Keratinocyte (primary cell): ENCODE measurements around the gene TPMT. TPM values are rescaled to one million over a fixed set of nuclear protein-coding genes. Genes with fewer than 3 reads are reported as not detected.

Experiments used
- DNase-seq: peaks from one replicate; pipeline ENCODE4 v3.0.0-alpha.2; 2011; ENCODE audit warnings: low read depth, missing footprints, low spot score
- FAIRE-seq: peaks from 2 replicates; lab custom pipeline; 2011; peaks lifted over from hg19 to GRCh38; lab: Jason Lieb, UNC
- H2AFZ ChIP-seq: 2 replicates; pipeline ENCODE4 v1.6.0; 2012; ENCODE audit warnings: low read length, control low read depth, inconsistent platforms; ENCODE audit not compliant: control insufficient read depth
- H3K27ac ChIP-seq: 2 replicates; pipeline ENCODE4 v1.5.1; 2011; ENCODE audit warnings: low read length; ENCODE audit not compliant: control insufficient read depth, insufficient read depth
- H3K27me3 ChIP-seq: 3 replicates; pipeline ENCODE4 v1.6.0; 2011; ENCODE audit warnings: low read length; ENCODE audit not compliant: control insufficient read depth, insufficient read depth; ENCODE audit errors: extremely low read depth
- H3K36me3 ChIP-seq, 2 experiments: 2 replicates in 1 of 2; 3 replicates in 1 of 2; pipeline ENCODE4 v1.5.1; 2011; ENCODE audit warnings: low read length in 2 of 2, mild to moderate bottlenecking in 1 of 2; ENCODE audit not compliant: control insufficient read depth in 2 of 2, insufficient read depth in 2 of 2; ENCODE audit errors: extremely low read depth in 1 of 2
- H3K4me1 ChIP-seq: 3 replicates; pipeline ENCODE4 v1.5.1; 2011; ENCODE audit warnings: low read length; ENCODE audit not compliant: control insufficient read depth, insufficient read depth; ENCODE audit errors: extremely low read depth
- H3K4me2 ChIP-seq: 3 replicates; pipeline ENCODE4 v1.6.0; 2011; ENCODE audit warnings: low read depth, low read length; ENCODE audit not compliant: control insufficient read depth, insufficient read depth; ENCODE audit errors: extremely low read depth
- H3K4me3 ChIP-seq, 3 experiments: fragments of 200-600 bp in 1 of 3; sonication (generic) in 1 of 3; 2 replicates in 2 of 3; 3 replicates in 1 of 3; pipeline ENCODE4 v1.5.1; 2011 to 2016; ENCODE audit warnings: low read length in 3 of 3, mild to moderate bottlenecking in 3 of 3, control low read depth in 2 of 3, inconsistent platforms in 1 of 3, low read depth in 1 of 3, mixed read lengths in 1 of 3, mixed run types in 1 of 3, moderate library complexity in 1 of 3; ENCODE audit not compliant: control insufficient read depth in 2 of 3, insufficient read depth in 2 of 3; ENCODE audit errors: extremely low read depth in 1 of 3
- H3K79me2 ChIP-seq: 2 replicates; pipeline ENCODE4 v1.6.0; 2012; ENCODE audit warnings: low read length; ENCODE audit not compliant: control insufficient read depth, insufficient read depth
- H3K9ac ChIP-seq: 3 replicates; pipeline ENCODE4 v1.6.0; 2011; ENCODE audit warnings: low read length; ENCODE audit not compliant: control insufficient read depth, insufficient read depth; ENCODE audit errors: extremely low read depth
- H3K9me1 ChIP-seq: 3 replicates; pipeline ENCODE4 v1.6.0; 2011; ENCODE audit warnings: low read length; ENCODE audit not compliant: control insufficient read depth, insufficient read depth; ENCODE audit errors: extremely low read depth
- H3K9me3 ChIP-seq: 2 replicates; pipeline ENCODE4 v1.5.1; 2012; ENCODE audit warnings: low read depth, low read length; ENCODE audit not compliant: control insufficient read depth
- H4K20me1 ChIP-seq: 3 replicates; pipeline ENCODE4 v1.6.0; 2011; ENCODE audit warnings: low read length; ENCODE audit not compliant: control insufficient read depth, insufficient read depth; ENCODE audit errors: extremely low read depth
- CTCF ChIP-seq, 3 experiments: IDR thresholded peaks in 1 of 3; conservative IDR thresholded peaks in 1 of 3; optimal IDR thresholded peaks in 1 of 3; 2 replicates in 2 of 3; 3 replicates in 1 of 3; pipeline versions ENCODE3 to v1.5.1; 2011; ENCODE audit warnings: low read length in 3 of 3, mild to moderate bottlenecking in 3 of 3, moderate library complexity in 2 of 3, control low read depth in 1 of 3, inconsistent platforms in 1 of 3; ENCODE audit not compliant: insufficient read depth in 2 of 3; ENCODE audit errors: extremely low read depth in 1 of 3
- EZH2 ChIP-seq: IDR thresholded peaks from one replicate; pipeline ENCODE4 v1.6.1; 2012; ENCODE audit warnings: inconsistent platforms, mild to moderate bottlenecking, low read length, moderate library complexity
- dilution Hi-C: fragments of 300-500 bp; cut with MboI; formaldehyde crosslinking; loops from one replicate; pipeline ENCODE4 v1.7.0; 2020; ENCODE audit warnings: low sequenced_read_pairs; ENCODE audit not compliant: extremely low pct_ligation_motif_present
- polyA minus RNA-seq, 3 experiments: library from RNA; depleted of rRNA, polyadenylated mRNA; stranded (reverse); fragments of >200 nt; gene quantifications; 1 replicate in 1 of 3; 2 replicates in 1 of 3; 3 replicates in 1 of 3; pipeline ENCODE4 v1.2.3, GENCODE V29; 2011
- polyA plus RNA-seq, 5 experiments: library from polyadenylated mRNA; depleted of rRNA in 3 of 5; stranded (reverse) in 3 of 5; stranded (forward) in 1 of 5; unstranded in 1 of 5; fragments of >200 nt; gene quantifications; 1 replicate in 1 of 5; 2 replicates in 3 of 5; 3 replicates in 1 of 5; pipeline versions ENCODE4 v1.2.1 to v1.2.3, GENCODE V29; 2011 to 2012; ENCODE audit warnings: missing spikeins in 2 of 5, low read depth in 1 of 5, low replicate concordance in 1 of 5

The TPMT gene
- 25.1 to 38.6 TPM (median 28.3 TPM) in 3 replicates for polyA plus RNA-seq
- polyA plus RNA-seq (2011; ENCODE audit: low read depth) = 23.6 TPM
- 24.2 and 45.1 TPM in 2 replicates for polyA plus RNA-seq (2011; cell fraction: cytosol; rRNA removed)
- polyA plus RNA-seq (2011; cell fraction: nucleus; rRNA removed) = 16.0 and 17.9 TPM in 2 replicates
- polyA plus RNA-seq (2012; ENCODE audit: low replicate concordance) = 17.4 and 25.1 TPM in 2 replicates
- polyA minus RNA-seq = 4.2 to 20.9 TPM (median 12.6 TPM) in 3 replicates
- 13.0 TPM for polyA minus RNA-seq (2011; cell fraction: cytosol; rRNA and poly(A)+ RNA removed)
- polyA minus RNA-seq (2011; cell fraction: nucleus; rRNA and poly(A)+ RNA removed) = 4.0 and 7.9 TPM in 2 replicates

DNA sequence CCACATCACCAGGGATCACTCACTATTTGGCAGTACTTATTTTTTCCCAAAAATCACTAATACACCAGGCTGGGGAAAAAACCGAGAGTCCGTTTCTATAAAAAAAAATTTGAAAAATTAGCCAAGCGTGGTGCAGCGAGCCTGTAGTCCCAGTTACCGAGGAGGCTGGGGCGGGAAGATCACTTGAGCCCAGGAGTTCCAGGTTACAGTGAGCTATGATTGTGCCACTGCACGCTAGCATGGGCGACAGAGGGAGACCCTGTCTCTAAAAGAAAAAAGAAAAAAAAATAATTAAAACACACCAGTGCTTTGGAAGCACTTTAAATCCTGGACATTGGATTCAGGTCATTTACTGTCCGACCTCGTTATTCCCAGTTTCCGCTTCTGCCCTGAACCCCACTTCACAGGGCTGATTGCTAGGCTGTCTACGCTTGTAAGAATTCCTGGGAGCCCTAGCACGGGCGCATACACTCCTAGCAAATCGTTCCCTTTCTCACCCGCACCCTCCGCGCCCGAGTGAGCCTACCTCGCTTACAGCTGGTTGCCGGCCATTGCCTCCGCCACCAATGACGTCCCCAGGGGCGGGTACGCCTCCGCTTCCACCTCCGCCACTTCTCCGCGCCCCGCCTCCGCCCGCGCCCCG lies at the start of gene TPMT:
Gene TPMT, minus strand, starts transcription at position 571 of the 643 bp plus-strand sequence. CDS start 5,950 bp downstream, outside the sequence.
- Histone ChIP-seq H3K9me3 (no peaks in the 10 kb centered on the region), H4K20me1 (no peaks in the 10 kb centered on the region), H3K27ac (peak within 1 kb of the TSS; percentile 98), H3K9me1 (no peaks in the 10 kb centered on the region), H3K79me2 (peaks cover 8% of the 10 kb centered on the region), H3K27me3 (no peaks in the 10 kb centered on the region), H3K9ac (peak within 1 kb of the TSS; percentile 98), H3K4me2 (peak within 1 kb of the TSS; percentile 90), H3K4me1 (peaks cover 16% of the 10 kb centered on the region), H3K36me3 (no peaks in the 10 kb centered on the region), H2AFZ (peak within 1 kb of the TSS; percentile 91), H3K4me3 (peak within 1 kb of the TSS; percentile 94 to 98 (median 95))
- FAIRE-seq = no peak
- dilution Hi-C loops = no loop called here
- no peak for DNase-seq
- TF ChIP-seq EZH2 = no peak
- no peak for TF ChIP-seq CTCF (optimal IDR thresholded peaks at IDR 0.05 in 1 of 3, IDR thresholded peaks at IDR 0.05 in 1 of 3, conservative IDR thresholded peaks at IDR 0.05 in 1 of 3; ENCODE audit: extremely low read depth in 1 of 3, insufficient read depth in 2 of 3, low read length in 3 of 3)

DNA sequence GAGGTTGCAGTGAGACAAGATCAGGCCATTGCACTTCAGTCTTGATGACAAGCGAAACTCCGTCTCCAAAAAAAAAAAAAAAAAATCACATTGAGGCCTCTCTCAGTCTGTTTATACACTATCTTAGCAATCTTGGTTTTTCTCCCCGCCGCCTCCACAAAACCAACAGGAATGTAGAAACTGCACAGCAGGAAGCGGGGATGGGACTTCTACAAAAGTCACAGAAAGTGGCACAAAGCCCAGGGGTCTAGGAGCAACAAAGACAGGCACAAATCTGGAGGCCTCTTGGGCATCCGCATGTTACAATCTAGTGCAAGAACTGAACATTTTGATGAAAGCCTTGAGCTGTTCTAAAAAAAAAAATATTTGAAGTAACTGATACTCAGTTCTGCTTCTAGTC lies 48.9 kb upstream of the TPMT start:
- no peak for DNase-seq
- Histone ChIP-seq H3K4me3 (no peak overlapping the region), H3K9me1 (no peaks in the 10 kb centered on the region), H3K4me1 (no peaks in the 10 kb centered on the region), H3K9ac (no peak overlapping the region), H3K4me2 (no peak overlapping the region), H4K20me1 (no peaks in the 10 kb centered on the region), H3K27me3 (no peaks in the 10 kb centered on the region), H3K9me3 (no peaks in the 10 kb centered on the region), H3K79me2 (no peaks in the 10 kb centered on the region), H2AFZ (no peak overlapping the region), H3K27ac (no peak overlapping the region), H3K36me3 (peaks cover 0 to 29% of the 10 kb centered on the region in 2 experiments)
- dilution Hi-C loops = no loop called here
- no peak for FAIRE-seq
- TF ChIP-seq EZH2 (no peak), CTCF (optimal IDR thresholded peaks at IDR 0.05 in 1 of 3, IDR thresholded peaks at IDR 0.05 in 1 of 3, conservative IDR thresholded peaks at IDR 0.05 in 1 of 3; ENCODE audit: extremely low read depth in 1 of 3, insufficient read depth in 2 of 3, low read length in 3 of 3) (no peak)
